NT2/D1 (cell line): ENCODE data around the gene SIDT1.
"Not testable (repeated sequence)": the region's sequence is repeated elsewhere in the genome, so short reads cannot be mapped to it uniquely, and the experiment has no call there.

Experiments used
- DNase-seq: peaks from one replicate; pipeline ENCODE4 v3.0.0-alpha.2; 2011; ENCODE audit warnings: low read depth, low spot score
- H3K27me3 ChIP-seq: 2 replicates; pipeline ENCODE4 v1.6.0; 2011; ENCODE audit warnings: mild to moderate bottlenecking; ENCODE audit not compliant: insufficient read length, insufficient read depth
- H3K36me3 ChIP-seq: 2 replicates; pipeline ENCODE4 v1.6.1; 2011; ENCODE audit warnings: mild to moderate bottlenecking, low read length, mixed read lengths; ENCODE audit not compliant: insufficient read depth, insufficient read length
- H3K4me1 ChIP-seq: 2 replicates; pipeline ENCODE4 v1.5.1; 2011; ENCODE audit not compliant: insufficient read depth, insufficient read length
- H3K4me3 ChIP-seq: 2 replicates; pipeline ENCODE4 v1.5.1; 2011; ENCODE audit warnings: low read depth; ENCODE audit not compliant: insufficient read length
- H3K9ac ChIP-seq: 2 replicates; pipeline ENCODE4 v1.6.0; 2011; ENCODE audit warnings: low read depth; ENCODE audit not compliant: insufficient read length
- H3K9me3 ChIP-seq: 2 replicates; pipeline ENCODE4 v1.5.1; 2011; ENCODE audit warnings: mild to moderate bottlenecking, low read length; ENCODE audit not compliant: insufficient read depth
- SUZ12 ChIP-seq: IDR thresholded peaks from 2 replicates; pipeline ENCODE4 v1.6.1; 2011; ENCODE audit not compliant: insufficient read length, insufficient read depth; ENCODE audit errors: extremely low read depth
- YY1 ChIP-seq: IDR thresholded peaks from 2 replicates; pipeline ENCODE4 v1.6.1; 2011; ENCODE audit not compliant: insufficient read length, insufficient read depth
- ZNF274 ChIP-seq: IDR thresholded peaks from 2 replicates; pipeline ENCODE4 v1.6.1; 2011; ENCODE audit warnings: mild to moderate bottlenecking, low read depth, low read length

The SIDT1 gene

GRCh38 chr3:113634782-113635474 is 102.6 kb downstream of the SIDT1 start:
- no peak for DNase-seq
- Histone ChIP-seq H3K4me1 (no peaks in the 10 kb centered on the region), H3K27me3 (no peaks in the 10 kb centered on the region), H3K9me3 (no peaks in the 10 kb centered on the region), H3K9ac (no peak overlapping the region), H3K36me3 (no peaks in the 10 kb centered on the region), H3K4me3 (no peak overlapping the region)
- TF ChIP-seq SUZ12 (no peak), ZNF274 (no peak), YY1 (no peak)

- not testable (repeated sequence) for H3K4me3 ChIP-seq, H3K9ac ChIP-seq, H3K9me3 ChIP-seq, H3K36me3 ChIP-seq, H3K27me3 ChIP-seq, H3K4me1 ChIP-seq, DNase-seq
These were observed 103.7 kb downstream of the SIDT1 start for GRCh38 chr3:113636034-113636433.

GRCh38 chr3:113637756-113638155 is 105.4 kb downstream of the SIDT1 start:
- Histone ChIP-seq H3K4me3 (no peak overlapping the region), H3K27me3 (no peaks in the 10 kb centered on the region), H3K9ac (no peak overlapping the region), H3K4me1 (no peaks in the 10 kb centered on the region), H3K9me3 (no peaks in the 10 kb centered on the region), H3K36me3 (no peaks in the 10 kb centered on the region)
- no peak for DNase-seq
- TF ChIP-seq SUZ12 (no peak), ZNF274 (no peak), YY1 (no peak)

- no peak overlapping the region for H3K4me3 ChIP-seq
- peaks cover 5% of the 10 kb centered on the region for H3K9me3 ChIP-seq
- H3K9ac ChIP-seq, result no peak overlapping the region
- TF ChIP-seq SUZ12 (no peak), YY1 (no peak), ZNF274 (no peak)
- no peaks in the 10 kb centered on the region for H3K27me3 ChIP-seq
- no peaks in the 10 kb centered on the region for H3K4me1 ChIP-seq
- DNase-seq, result no peak
- no peaks in the 10 kb centered on the region for H3K36me3 ChIP-seq
These were observed 106.6 kb downstream of the SIDT1 start for GRCh38 chr3:113638910-113639309.

GRCh38 chr3:113643583-113643982 is 111.2 kb downstream of the SIDT1 start:
- Histone ChIP-seq H3K36me3 (no peaks in the 10 kb centered on the region), H3K27me3 (no peaks in the 10 kb centered on the region), H3K4me3 (no peak overlapping the region), H3K9me3 (peaks cover 32% of the 10 kb centered on the region), H3K4me1 (no peaks in the 10 kb centered on the region), H3K9ac (no peak overlapping the region)
- no peak for DNase-seq
- TF ChIP-seq YY1 (no peak), ZNF274 (no peak), SUZ12 (no peak)

- H3K4me3 ChIP-seq, result no peak overlapping the region
- no peak overlapping the region for H3K9ac ChIP-seq
- TF ChIP-seq ZNF274 (no peak), SUZ12 (no peak), YY1 (no peak)
- no peak for DNase-seq
- no peaks in the 10 kb centered on the region for H3K4me1 ChIP-seq
- no peaks in the 10 kb centered on the region for H3K27me3 ChIP-seq
- H3K36me3 ChIP-seq, result no peaks in the 10 kb centered on the region
- H3K9me3 ChIP-seq, result peaks cover 31% of the 10 kb centered on the region
These were observed 116.2 kb downstream of the SIDT1 start for GRCh38 chr3:113648524-113648923.

- no peak for DNase-seq
- H3K36me3 ChIP-seq, result no peaks in the 10 kb centered on the region
- no peaks in the 10 kb centered on the region for H3K4me1 ChIP-seq
- H3K9me3 ChIP-seq, result peaks cover 23% of the 10 kb centered on the region
- H3K4me3 ChIP-seq, result no peak overlapping the region
- H3K27me3 ChIP-seq, result no peaks in the 10 kb centered on the region
- TF ChIP-seq YY1 (no peak), ZNF274 (no peak), SUZ12 (no peak)
- H3K9ac ChIP-seq, result no peak overlapping the region
These were observed 117.0 kb downstream of the SIDT1 start for GRCh38 chr3:113649174-113649845.

GRCh38 chr3:113654310-113654709 is 122.0 kb downstream of the SIDT1 start:
- Histone ChIP-seq H3K9me3 (no peaks in the 10 kb centered on the region), H3K9ac (no peak overlapping the region)
- TF ChIP-seq YY1, result no peak
- no peak for TF ChIP-seq ZNF274
- TF ChIP-seq SUZ12, result no peak

More at GRCh38 chr3:113654310-113654709, 122.0 kb downstream of the SIDT1 start:
- Histone ChIP-seq H3K36me3 (peaks cover 11% of the 10 kb centered on the region), H3K4me1 (no peaks in the 10 kb centered on the region), H3K4me3 (no peak overlapping the region), H3K27me3 (no peaks in the 10 kb centered on the region)
- no peak for DNase-seq
